Left hindlimb (tissue), 1 donor: ENCODE results near the gene COTL1.

Source experiments
- DNase-seq: peaks from one replicate; pipeline ENCODE4 v3.0.0-alpha.2; 2018

The COTL1 gene, protein sequence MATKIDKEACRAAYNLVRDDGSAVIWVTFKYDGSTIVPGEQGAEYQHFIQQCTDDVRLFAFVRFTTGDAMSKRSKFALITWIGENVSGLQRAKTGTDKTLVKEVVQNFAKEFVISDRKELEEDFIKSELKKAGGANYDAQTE

DNA sequence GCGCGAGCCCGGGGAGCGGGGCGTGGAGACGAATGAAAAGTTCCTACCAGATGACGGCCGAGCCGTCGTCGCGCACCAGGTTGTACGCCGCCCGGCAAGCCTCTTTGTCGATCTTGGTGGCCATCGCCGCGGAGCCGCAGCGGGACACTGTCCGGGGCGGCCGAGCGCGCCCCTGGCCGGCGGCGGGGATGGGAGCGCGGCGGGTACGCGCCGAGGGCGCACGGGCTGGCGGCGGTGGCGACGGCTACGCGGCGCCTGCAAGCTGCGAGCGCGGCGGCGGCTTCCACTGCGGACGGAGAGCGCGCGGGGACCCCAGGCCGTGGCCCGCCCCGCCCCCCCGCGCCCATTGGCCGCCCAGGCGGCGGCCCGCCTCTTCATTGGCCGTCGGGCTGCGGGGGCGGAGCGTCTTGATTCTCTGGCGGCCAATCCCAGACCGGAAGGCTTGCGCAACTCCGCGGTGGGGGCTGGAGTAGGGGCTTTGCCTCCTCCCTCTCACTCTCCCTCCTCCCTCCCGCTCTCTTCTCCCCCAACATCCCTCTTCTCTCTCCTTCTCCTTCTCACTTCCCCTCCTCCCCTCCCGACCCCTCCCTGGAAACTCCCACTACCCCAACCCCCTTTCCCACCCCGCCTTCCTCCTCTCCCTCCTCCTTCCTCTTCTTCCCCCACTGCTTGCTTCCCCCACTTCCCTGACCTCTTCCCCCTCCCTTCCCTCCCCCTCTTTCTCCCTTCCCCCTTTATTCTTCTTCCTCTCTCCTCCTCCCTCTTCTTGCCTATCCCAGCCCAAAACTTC is at the start of gene COTL1:
Gene COTL1 (minus strand): TSS at position 288 of the 790 bp plus-strand sequence. CDS start 164 bp downstream, at position 124.
- DNase-seq = peak; percentile 97

GRCh38 chr16:84665843-84666242 is 48.0 kb upstream of the COTL1 start:
- no peak for DNase-seq

- DNase-seq = no peak
These were observed 47.5 kb upstream of the COTL1 start for GRCh38 chr16:84665359-84665758.

DNA sequence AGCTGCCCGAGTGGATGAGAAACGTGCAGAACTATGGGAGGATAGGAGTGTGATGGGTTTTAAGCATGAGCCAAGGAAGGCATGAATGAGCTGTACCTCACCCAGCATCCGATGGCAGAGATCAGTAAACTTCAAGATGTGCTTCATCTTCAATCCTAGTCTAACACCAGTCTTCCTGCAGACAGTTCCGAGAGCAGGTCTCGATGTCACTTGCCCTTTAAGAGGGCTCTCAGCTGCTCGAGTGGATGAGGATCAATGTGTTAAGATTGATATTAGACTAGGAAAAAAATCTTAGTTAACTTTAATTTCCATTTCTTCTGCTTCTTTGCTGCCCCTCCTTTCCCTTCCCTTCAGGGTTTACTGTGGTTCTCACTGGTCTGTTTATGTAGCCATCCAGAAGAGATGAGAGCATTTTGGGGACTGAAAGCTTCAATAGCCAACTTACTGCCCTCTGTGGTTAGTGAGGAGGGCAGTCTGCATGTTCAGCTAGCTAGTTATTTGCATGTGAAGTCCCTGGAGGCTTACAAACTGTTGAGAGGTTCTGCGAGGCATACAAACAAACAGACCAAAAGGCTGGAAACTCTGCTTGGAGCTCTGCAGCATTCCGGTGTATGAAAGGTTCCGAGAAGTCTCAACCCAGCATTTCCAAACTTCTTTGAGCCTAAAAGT is 45.7 kb upstream of the COTL1 start:
- DNase-seq = no peak

DNA sequence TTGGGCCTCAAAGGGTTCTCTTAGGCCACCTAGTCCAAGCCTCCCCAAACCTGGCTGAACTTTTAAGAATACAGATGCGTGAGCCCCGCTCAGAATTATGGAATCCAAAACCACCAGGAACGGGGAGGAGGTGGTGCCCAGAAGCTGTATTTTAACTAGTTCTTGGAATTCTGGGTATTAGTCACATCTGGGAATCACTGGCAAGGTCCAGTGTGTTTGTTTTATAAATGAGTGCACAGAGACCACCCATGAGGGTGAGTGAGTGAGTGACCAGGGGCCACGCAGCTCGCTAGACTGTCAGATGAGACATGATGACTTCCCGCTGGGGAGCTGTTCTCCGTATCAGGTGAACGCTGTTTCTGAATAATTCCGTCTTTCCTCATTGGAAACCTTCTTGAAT is 44.6 kb upstream of the COTL1 start:
- no peak for DNase-seq

DNA sequence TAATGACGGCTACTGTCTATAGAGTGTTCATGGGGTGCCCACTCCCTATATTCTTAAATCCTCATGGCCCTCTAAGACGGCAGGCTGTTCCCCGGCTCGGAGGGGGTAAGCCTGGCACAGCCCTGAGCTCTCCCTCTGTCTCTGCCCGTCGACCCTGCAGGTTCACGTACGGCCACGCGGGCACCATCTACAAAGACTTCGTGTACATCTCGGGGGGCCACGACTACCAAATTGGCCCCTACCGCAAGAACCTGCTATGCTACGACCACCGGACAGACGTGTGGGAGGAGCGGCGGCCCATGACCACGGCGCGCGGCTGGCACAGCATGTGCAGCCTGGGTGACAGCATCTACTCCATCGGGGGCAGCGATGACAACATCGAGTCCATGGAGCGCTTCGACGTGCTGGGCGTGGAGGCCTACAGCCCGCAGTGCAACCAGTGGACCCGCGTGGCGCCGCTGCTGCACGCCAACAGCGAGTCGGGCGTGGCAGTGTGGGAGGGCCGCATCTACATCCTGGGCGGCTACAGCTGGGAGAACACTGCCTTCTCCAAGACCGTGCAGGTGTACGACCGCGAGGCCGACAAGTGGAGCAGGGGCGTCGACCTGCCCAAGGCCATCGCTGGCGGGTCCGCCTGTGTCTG is 43.7 kb upstream of the COTL1 start:
- no peak for DNase-seq

GRCh38 chr16:84660973-84661372 is 43.1 kb upstream of the COTL1 start:
- no peak for DNase-seq

GRCh38 chr16:84659656-84660300 is 41.9 kb upstream of the COTL1 start:
- no peak for DNase-seq

- no peak for DNase-seq
These were observed 40.8 kb upstream of the COTL1 start for GRCh38 chr16:84658690-84659089.

- no peak for DNase-seq
These were observed 39.5 kb upstream of the COTL1 start for GRCh38 chr16:84657229-84657837.

DNA sequence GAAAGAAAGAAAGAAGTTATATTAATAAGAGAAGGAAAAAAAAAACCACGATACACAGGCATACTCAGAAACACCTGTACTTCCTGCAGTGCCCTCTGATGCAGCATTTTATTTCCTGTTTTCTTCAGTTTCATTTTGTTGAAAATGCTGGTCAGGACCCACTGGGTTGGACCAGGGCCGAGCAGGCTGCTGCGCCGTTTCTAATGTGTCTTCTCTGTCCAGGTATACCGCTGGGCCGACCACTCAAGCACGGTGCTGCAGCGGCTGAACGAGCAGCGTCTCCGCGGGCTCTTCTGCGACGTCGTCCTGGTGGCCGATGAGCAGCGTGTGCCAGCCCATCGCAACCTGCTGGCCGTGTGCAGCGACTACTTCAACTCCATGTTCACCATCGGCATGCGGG is 38.8 kb upstream of the COTL1 start:
- DNase-seq = no peak

DNA sequence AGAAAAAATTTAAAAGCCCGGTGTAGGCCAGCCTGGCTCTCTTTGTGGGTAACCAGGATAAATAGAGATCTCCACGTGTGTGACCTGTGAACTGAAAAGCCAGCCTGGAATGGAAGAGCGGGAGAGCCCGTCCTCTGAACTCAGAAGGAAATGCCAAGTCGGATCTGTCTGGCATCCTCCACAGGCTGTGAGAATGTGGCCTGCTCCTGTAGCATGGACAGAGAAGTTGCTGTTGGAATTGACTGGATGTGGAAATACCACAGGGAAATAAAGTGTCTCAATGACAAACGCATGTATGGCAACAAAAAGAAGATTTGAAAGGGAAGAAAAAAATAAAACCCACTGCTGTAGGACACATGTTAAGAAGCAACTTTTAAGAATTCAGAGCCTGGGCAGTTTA is 37.1 kb upstream of the COTL1 start:
- DNase-seq = no peak

DNA sequence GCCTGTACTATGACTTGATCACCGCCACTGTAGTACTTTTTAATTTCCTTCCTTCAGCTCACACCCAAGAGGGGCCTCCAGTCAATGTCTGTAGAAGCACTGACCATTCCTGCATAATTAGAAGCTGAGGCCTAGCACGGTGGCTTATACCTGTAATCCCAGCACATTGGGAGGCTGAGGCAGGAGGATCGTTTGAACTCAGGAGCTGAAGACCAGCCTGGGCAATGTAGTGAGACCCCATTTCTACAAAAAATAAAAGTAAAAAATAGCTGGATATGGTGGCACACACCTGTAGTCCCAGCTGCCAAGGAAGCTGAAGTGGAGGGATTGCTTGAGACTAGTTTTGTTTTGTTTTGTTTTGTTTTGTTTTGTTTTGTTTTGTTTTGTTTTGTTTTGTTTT is 36.4 kb upstream of the COTL1 start:
- no peak for DNase-seq

GRCh38 chr16:84652566-84652965 is 34.7 kb upstream of the COTL1 start:
- no peak for DNase-seq

DNA sequence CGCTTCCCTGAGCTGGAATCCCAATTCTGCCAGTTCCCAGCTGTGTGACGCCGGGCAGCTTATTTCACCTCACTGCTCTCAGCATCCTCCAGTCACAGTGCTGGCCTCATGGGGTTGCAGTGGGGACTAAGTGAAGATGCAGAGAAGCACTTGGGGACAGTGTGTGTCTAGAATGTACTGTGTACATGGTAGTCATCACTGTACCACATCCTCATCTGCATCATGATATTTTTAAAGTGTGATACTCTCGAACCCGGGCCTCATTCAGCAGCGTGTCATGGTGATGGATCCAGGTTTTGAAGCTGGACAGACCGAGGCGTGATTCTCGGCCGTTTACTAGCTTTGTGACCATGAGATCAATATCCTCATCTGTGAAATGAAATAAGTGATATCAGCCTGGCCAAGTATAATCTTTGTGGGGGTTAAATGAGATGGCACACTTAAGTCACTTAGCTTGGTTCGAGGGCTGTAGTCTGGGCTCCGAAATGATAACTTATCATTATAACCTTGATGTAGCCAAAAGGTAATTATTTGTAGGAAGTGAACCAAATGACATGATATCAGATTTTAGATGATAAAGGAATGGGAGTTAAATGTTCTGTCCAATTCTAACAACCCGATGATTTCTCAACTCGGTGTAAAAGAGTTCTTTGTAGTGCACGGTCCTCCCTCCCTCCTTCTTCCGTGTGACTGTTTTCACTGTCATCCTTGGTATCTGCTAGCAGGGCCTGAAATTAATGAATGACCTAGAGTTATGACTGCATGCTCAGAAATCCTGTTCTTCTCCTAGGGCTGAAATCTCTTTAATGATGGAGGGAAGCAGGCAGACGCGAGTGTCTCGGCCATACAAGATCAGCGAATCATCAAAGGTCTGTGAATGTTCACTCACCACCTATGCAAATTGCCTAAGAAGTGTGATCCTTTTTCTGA is 32.4 kb upstream of the COTL1 start:
- no peak for DNase-seq

DNA sequence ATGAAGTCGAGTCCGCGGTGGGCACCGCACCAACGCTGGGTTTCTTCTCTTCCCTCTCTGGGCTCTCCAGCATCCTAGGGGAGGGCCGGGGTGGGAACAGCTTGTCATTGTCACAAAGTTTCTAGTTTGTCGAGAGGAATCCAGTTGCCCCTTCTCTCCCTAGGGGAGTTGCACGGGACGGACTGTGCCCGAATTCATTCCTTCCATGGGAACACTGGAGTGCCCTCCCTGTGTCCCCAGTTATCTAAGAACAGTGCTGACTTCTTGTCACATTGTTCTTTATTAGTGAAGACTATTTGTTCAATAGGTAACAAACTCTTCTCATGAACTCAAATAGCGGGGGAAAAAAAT is 31.6 kb upstream of the COTL1 start:
- no peak for DNase-seq

GRCh38 chr16:84648595-84649510 is 31.0 kb upstream of the COTL1 start:
- no peak for DNase-seq

DNA sequence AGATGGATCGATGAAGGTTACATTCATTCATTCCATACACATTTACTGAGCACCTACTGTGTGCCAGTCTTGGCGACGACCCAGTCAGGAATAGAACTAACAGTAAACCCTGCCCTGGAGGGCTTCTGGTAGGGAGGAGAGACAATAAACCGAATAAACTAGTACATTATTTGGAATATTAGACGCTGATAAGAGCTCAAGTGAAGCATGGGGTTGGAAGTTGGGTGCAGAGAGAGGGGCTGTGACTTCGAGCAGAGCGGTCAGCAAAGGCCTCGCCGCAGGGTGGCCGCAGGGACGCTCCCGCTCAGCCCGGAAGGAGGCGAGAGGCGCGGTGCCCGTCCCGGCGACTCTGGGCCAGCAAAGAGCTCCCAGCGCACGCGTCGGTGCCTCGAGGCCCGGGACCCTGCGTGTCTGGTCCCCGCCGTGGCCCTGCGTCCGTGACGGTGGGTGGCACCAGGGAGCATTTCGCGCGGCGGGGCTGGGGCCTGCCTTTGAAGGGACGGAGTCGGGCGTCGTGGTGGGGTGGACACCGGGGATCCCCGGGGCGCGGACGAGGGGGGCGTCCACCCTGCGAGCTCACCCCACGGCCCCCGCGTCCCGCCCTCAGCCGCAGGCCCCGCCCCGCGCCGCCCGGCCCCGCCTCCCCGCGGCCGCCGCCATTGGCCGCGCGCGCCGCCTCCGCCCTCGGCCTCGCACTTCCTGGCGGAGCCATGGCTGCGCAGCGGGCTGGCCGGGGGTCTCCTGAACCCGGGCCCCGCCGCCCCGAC is 30.1 kb upstream of the COTL1 start, which contains the start of gene KLHL36:
Gene KLHL36 (plus strand): TSS at position 684 of the 767 bp plus-strand sequence. CDS start 2,357 bp downstream, outside the sequence.
- peak; percentile 74 for DNase-seq

- no peak for DNase-seq
These were observed 25.8 kb upstream of the COTL1 start for GRCh38 chr16:84643674-84644073.

DNA sequence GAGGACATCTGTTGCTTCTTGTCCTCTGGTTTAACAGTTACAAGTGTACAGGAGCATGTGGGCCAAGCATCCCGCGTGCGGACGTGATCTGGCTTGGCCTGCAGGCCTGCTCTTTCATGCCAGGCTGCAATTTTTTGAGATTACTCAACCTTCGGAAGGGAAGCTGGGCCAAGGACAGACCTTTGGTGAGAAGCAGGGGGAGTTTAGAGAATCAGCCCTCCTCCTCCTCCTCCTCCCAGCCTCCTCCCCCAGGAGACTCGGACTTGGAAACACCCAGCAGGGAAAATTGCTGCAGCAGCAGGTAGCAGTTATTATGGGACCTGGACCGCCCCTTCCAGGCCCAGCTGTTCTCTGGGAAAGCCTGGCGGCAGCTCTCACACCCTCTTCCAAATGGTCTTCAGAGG is 25.3 kb upstream of the COTL1 start:
- peak; percentile 83 for DNase-seq
